Fibroblast of the aortic adventitia (primary cell): ENCODE data around the gene HMCN1. TPM values are rescaled to one million over a fixed set of nuclear protein-coding genes. Genes with fewer than 3 reads are reported as not detected.

Source experiments
- DNase-seq: peaks from one replicate; pipeline ENCODE4 v3.0.0-alpha.2; 2010; ENCODE audit warnings: low read depth
- H3K4me3 ChIP-seq: 2 replicates; pipeline ENCODE4 v1.5.1; 2011; ENCODE audit warnings: low read depth, mild to moderate bottlenecking, control low read depth, low read length, moderate library complexity
- total RNA-seq: library from RNA; depleted of rRNA; stranded (reverse); fragments of >200 nt; gene quantifications from 2 replicates; pipeline ENCODE4 v1.2.3, GENCODE V29; 2012; ENCODE audit warnings: low replicate concordance
- TF ChIP-seq, protein P1 (sequence below): IDR thresholded peaks from 2 replicates; pipeline ENCODE4 v1.5.1; 2011; ENCODE audit warnings: mild to moderate bottlenecking, low read length, control low read depth, inconsistent platforms; ENCODE audit not compliant: insufficient read depth

HMCN1 gene
- total RNA-seq, 1 donor: 106 TPM

DNA sequence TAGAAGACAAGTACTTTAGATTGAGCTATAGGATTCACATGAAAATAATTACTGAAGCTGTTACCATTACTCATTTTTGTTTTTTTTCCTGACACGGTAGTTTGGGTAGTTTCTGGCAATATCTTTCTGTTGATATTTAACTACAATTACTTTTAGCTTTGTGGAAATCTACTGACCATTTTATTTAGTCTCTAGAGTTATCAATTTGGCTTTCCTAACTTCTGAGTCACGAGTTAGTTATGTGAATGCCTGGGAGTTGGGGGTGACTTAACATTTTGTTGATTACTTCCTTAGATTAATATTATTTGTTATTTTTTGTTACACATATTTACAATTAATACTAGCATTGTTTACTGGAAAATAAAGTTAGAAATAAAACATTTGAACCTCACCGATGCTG lies 160.6 kb downstream of the HMCN1 start:
- peak; percentile 57 for DNase-seq

DNA sequence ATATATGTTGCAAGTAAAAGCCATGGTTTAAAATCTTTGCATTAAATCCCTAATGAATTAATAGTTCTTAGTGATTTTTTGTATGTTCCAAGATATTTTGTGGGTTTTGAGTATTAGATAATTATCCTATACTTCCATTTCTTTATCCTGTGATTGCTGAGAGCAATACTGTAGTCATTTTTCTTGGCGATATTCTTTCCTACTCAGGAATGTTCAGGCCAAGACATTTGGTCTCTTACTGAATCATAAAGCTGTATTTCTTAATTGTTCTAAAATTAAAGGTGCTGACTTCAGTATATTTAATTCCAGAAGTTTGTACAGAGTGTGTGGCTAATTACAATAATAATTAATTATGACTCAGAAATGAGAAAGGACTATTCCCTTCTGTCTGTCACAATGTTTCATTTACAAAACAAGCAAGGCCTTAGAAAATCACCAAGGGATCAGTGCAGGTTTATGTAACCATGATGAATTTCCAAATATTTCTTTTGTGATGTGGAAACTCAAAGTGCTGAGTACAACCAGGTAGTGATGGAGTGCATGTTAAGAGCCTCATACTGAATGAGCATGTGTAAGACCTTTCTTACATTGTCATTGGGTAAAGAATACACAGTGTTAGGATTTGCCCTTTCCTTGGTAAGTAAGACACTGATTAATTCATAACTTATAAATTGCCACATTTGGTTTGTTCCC lies 161.2 kb downstream of the HMCN1 start:
- TF ChIP-seq, protein P1, sequence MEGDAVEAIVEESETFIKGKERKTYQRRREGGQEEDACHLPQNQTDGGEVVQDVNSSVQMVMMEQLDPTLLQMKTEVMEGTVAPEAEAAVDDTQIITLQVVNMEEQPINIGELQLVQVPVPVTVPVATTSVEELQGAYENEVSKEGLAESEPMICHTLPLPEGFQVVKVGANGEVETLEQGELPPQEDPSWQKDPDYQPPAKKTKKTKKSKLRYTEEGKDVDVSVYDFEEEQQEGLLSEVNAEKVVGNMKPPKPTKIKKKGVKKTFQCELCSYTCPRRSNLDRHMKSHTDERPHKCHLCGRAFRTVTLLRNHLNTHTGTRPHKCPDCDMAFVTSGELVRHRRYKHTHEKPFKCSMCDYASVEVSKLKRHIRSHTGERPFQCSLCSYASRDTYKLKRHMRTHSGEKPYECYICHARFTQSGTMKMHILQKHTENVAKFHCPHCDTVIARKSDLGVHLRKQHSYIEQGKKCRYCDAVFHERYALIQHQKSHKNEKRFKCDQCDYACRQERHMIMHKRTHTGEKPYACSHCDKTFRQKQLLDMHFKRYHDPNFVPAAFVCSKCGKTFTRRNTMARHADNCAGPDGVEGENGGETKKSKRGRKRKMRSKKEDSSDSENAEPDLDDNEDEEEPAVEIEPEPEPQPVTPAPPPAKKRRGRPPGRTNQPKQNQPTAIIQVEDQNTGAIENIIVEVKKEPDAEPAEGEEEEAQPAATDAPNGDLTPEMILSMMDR: no peak
- H3K4me3 ChIP-seq: no peak overlapping the region
- DNase-seq: peak; percentile 71

More for the DNA sequence above, 160.6 kb downstream of the HMCN1 start:
- TF ChIP-seq, protein P1: no peak
- H3K4me3 ChIP-seq: no peak overlapping the region

DNA sequence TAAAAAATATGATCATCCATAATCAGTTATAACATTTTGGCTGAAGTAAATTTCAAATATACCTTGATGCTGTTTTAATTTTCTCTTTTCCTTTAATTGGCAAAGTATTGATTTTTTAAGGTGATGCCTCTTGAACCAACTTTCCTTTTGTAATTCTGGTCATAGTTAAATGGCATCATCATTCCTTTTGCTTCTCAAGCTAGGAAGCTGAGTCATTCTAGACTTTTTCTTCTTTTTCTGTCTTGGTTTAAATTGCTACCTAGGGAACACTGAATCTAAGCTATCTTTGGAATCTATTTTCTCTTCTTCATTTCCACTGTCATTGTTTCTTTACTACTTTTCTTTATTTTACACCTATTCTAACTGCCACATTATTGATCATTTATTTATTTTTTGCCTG lies 162.7 kb downstream of the HMCN1 start:
- peak; percentile 48 for DNase-seq
- TF ChIP-seq, protein P1: no peak
- no peak overlapping the region for H3K4me3 ChIP-seq

DNA sequence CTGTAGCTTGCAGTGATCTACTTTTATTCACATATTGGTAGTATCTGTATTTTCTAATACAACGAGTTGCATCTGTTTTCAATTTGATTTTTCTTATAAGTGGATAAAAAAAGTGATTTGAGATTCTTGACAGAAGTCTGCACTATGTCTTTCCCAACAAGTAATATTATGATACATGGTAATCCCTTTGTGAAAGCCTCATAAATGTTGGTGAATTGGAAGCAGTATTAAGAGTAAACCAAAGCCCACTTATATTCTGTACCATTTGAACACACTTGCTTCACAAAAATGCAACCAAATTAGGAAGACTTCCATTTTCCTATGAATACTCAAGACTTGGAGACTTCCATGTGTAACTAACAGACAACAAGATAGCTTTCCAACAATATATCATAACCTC lies 172.0 kb downstream of the HMCN1 start:
- DNase-seq: no peak
- TF ChIP-seq, protein P1: no peak
- no peak overlapping the region for H3K4me3 ChIP-seq

DNA sequence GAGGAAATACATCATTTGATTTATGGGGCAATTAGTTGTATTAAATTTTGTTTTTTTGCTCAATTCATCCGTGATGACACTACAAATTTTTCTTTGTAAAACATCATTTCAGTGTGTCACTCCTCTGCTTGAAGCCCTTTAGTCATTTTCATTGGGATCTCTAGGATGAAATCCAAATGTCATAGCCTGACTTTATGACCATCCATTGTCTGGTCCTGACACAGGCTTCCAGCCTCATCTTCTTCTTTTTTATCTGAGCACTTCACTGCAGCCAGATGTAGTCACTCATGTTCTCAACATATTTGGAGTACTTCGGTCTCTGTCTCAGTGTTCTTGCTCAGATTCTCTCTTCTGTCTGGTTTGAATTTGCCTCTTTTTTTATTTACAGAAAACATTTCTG lies 173.1 kb downstream of the HMCN1 start:
- TF ChIP-seq, protein P1: no peak
- no peak overlapping the region for H3K4me3 ChIP-seq
- no peak for DNase-seq

DNA sequence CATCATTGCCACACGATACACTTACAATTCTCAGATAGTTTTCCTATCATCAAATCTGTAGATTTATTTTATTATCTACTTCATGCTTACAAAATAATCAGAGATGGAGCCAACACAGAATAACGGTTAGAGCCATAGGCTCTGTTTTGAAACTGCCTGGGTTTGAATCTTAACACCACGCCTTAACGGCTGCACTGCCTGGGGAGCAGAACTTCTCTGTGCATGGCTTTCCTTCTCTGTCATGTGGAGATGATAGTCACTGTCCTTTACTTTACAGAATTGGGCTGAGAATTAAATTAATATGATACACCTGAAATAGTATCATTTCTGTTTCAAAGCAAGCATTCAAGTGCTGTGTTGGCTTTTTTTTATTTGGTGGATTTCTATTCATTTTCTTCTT lies 177.8 kb downstream of the HMCN1 start:
- TF ChIP-seq, protein P1: no peak
- no peak overlapping the region for H3K4me3 ChIP-seq
- DNase-seq: no peak

DNA sequence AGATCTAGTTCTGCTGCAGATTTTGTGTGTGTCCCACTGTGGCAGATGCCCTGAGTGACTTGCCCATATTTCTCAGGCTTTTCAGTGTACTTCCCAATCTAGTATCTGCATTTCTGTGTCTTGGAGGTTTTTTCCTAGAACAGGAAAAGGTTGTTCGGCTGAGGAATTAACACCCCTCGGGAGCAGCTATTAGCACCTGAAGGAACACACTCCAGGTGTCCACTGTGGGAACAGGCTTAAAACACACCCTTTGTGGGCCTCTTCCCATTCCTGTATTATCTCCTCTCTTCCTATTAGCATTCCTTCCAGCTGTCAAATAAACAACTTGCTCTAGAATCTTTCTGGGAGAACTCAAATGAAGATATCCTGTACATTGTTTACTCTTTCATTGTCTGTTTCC lies 178.3 kb downstream of the HMCN1 start:
- no peak for DNase-seq
- no peak overlapping the region for H3K4me3 ChIP-seq
- TF ChIP-seq, protein P1: no peak
